Measurements from ENCODE around the gene RANBP1.

RANBP1 gene

GRCh38 chr22:20176421-20177085 is 60.6 kb downstream of the RANBP1 start:
- no peak for DNase-seq

Data from NCI-H2171 (cell line).